Neuron (in vitro differentiated cells): ENCODE data around the gene FNDC1.
A peak's percentile ranks its signal among the peaks of the same experiment; 100 is the strongest.

Source experiments
- H2AFZ ChIP-seq: one replicate; pipeline ENCODE4 v1.6.1; 2013; ENCODE audit warnings: low read depth, mild to moderate bottlenecking, inconsistent platforms, low read length, moderate library complexity
- H3K27me3 ChIP-seq: one replicate; pipeline ENCODE4 v1.6.1; 2013; ENCODE audit warnings: low read length; ENCODE audit not compliant: insufficient read depth
- H3K36me3 ChIP-seq: one replicate; pipeline ENCODE4 v1.6.1; 2013; ENCODE audit warnings: low read length; ENCODE audit not compliant: insufficient read depth
- H3K4me1 ChIP-seq: one replicate; pipeline ENCODE4 v1.6.1; 2013; ENCODE audit warnings: low read length; ENCODE audit not compliant: insufficient read depth
- H3K4me3 ChIP-seq: 2 replicates; pipeline ENCODE4 v1.5.1; 2013; ENCODE audit warnings: mild to moderate bottlenecking, low read length, moderate library complexity
- H3K9me3 ChIP-seq: one replicate; pipeline ENCODE4 v1.6.1; 2013; ENCODE audit warnings: low read length

The FNDC1 gene

DNA sequence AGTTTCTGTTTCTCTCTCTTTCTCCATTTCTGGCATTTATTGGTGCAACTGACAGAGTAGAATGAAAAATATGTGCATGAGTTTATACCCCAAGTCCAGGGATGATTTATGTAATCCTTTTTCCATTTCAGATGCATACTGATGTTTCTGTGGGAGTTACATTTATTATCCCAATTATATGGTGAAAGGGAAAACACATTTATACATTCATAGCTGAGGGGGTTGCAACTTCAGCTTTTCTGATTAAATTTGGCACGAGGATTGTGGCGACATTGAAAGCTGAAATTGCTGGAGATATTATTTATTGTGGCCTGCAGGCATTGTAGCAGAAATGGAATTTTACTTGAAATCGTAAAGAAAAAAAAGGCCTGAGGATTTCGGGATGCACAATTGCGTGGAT is 31.5 kb upstream of the FNDC1 start:
- H3K4me3 ChIP-seq: no peak overlapping the region
- H3K9me3 ChIP-seq: no peaks in the 10 kb centered on the region
- H3K4me1 ChIP-seq: no peaks in the 10 kb centered on the region
- H3K36me3 ChIP-seq: no peaks in the 10 kb centered on the region
- H2AFZ ChIP-seq: no peak overlapping the region
- H3K27me3 ChIP-seq: no peaks in the 10 kb centered on the region

DNA sequence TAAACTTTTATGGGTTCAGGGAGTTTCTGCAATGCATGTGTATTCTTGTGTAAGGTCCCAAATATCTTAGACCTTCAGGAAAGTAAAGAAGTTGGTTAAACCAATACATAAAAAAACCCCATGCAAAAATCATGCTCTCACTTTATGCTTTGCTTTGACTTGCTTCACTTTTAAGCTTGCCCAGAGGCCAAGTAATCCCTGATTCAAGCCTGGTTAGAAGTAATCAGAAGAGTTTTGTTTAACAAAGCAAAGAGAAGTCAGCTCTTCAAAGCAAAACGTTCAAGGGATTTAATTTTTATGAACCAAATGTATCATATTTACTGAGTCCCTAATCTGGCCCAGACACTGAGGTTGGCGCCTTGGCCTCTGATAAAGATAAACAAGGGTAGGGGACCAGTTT is 26.7 kb upstream of the FNDC1 start:
- Histone ChIP-seq H2AFZ (no peak overlapping the region), H3K27me3 (peaks cover 2% of the 10 kb centered on the region), H3K36me3 (no peaks in the 10 kb centered on the region), H3K9me3 (no peaks in the 10 kb centered on the region), H3K4me1 (no peaks in the 10 kb centered on the region), H3K4me3 (no peak overlapping the region)

DNA sequence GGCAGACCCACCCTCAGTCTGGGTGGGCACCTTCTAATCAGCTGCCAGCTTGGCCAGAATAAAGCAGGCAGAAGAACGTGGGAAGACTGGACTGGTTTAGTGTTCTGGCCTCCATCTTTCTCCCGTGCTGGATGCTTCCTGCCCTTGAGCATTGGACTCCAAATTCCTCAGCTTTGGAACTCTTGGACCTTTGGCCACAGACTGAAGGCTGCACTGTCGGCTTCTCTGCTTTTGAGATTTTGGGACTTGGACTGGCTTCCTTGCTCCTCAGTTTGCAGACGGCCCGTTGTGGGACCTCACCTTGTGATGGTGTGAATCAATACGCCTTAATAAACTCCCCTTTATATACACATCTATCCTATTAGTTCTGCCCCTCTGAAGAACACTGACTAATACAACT is 20.6 kb upstream of the FNDC1 start:
- Histone ChIP-seq H2AFZ (no peak overlapping the region), H3K4me1 (peaks cover 10% of the 10 kb centered on the region), H3K36me3 (no peaks in the 10 kb centered on the region)

DNA sequence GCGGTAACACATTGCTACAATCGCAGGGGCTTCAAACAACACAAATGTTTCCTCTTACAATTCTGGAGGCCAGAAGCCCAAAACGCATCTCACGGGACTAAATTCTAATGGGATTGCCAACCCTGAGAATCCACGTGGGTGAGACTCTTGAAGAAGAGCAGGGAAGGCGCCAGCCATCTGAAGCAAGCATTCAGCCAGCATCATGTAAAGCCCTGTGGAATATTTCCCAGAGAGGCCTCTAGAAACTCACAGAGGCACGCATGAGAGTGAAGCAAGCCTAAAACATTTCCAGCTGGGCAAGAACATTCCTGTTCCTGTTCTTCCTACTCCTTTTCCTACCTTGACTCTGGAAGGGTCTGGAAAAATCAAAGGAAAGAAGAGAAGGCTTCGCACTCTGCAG is 19.6 kb upstream of the FNDC1 start:
- H3K27me3 ChIP-seq: no peaks in the 10 kb centered on the region
- H3K4me3 ChIP-seq: no peak overlapping the region
- no peak overlapping the region for H2AFZ ChIP-seq
- H3K36me3 ChIP-seq: no peaks in the 10 kb centered on the region
- peaks cover 10% of the 10 kb centered on the region for H3K4me1 ChIP-seq
- H3K9me3 ChIP-seq: no peaks in the 10 kb centered on the region

More for the DNA sequence above, 20.6 kb upstream of the FNDC1 start:
- H3K4me3 ChIP-seq: no peak overlapping the region
- H3K27me3 ChIP-seq: no peaks in the 10 kb centered on the region
- H3K9me3 ChIP-seq: no peaks in the 10 kb centered on the region

DNA sequence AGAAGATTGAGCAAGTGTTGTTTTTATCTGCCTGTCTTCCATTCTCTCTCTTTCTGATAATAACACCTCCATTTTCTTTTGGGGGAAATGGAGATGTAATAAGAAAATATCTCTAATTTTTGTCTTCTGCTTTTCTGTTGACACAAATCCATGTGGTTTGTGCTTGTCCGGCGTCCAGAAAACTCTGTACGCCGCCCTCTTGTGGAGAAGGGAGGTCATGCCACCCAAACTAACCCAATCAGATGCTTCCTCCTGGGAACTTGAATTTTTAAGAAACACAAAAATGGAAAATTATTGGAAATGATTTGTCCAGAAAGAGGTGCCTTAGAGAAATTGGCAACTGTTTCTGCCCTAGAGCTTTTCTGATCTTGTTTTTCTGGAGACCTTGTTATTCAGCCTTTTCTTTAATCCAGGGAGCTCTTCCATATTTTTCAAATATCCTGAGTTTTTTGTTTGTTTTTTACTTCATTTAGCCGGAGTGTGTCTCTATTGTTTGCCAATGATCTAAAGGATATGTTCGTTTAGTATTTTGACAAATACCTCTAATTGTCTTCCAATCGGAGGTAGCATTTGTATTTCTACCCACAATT is 17.8 kb upstream of the FNDC1 start:
- no peaks in the 10 kb centered on the region for H3K27me3 ChIP-seq
- H3K9me3 ChIP-seq: no peaks in the 10 kb centered on the region
- H3K36me3 ChIP-seq: no peaks in the 10 kb centered on the region
- no peak overlapping the region for H2AFZ ChIP-seq
- peaks cover 10% of the 10 kb centered on the region for H3K4me1 ChIP-seq
- no peak overlapping the region for H3K4me3 ChIP-seq

DNA sequence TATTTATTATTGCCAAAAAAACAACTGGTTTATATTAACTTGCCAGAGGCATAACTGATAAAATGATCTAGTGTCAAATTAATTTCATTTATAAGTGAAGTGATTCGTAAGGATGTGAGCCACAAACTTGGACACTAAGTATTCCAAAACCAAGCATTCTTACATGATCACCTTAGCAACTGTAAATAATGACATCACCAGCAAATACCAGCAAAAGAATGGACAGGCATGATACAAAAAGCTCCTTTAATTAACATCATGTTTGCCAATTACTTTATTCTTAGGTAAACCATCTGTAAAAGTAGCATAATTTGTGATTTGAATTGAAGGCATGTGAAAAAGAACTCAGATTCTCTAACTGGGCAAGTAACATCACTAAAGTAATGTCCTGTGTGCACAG is 17.2 kb upstream of the FNDC1 start:
- Histone ChIP-seq H3K4me1 (peaks cover 10% of the 10 kb centered on the region), H3K27me3 (no peaks in the 10 kb centered on the region), H2AFZ (no peak overlapping the region), H3K36me3 (no peaks in the 10 kb centered on the region), H3K9me3 (no peaks in the 10 kb centered on the region), H3K4me3 (no peak overlapping the region)

DNA sequence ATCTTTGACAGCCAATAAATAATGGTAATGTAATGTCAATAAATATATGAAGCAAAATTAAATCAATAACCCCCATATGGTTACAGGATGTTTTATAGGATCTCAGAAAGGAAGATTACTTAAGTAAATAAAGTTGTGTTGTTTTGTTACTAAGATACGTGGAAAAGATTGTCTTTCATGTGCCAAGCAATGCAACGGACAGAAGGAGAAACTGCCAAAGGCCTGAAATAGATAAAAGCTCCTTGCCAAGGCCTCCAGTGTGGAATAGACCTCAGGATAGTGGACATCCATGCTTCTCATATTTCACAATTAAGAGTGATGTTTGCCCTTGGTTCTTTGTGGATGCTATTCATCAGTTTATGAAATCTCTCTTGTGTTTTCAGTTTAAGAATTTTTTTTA is 16.4 kb upstream of the FNDC1 start:
- no peaks in the 10 kb centered on the region for H3K36me3 ChIP-seq
- H3K4me3 ChIP-seq: no peak overlapping the region
- no peak overlapping the region for H2AFZ ChIP-seq
- H3K27me3 ChIP-seq: no peaks in the 10 kb centered on the region
- no peaks in the 10 kb centered on the region for H3K9me3 ChIP-seq
- peaks cover 10% of the 10 kb centered on the region for H3K4me1 ChIP-seq

DNA sequence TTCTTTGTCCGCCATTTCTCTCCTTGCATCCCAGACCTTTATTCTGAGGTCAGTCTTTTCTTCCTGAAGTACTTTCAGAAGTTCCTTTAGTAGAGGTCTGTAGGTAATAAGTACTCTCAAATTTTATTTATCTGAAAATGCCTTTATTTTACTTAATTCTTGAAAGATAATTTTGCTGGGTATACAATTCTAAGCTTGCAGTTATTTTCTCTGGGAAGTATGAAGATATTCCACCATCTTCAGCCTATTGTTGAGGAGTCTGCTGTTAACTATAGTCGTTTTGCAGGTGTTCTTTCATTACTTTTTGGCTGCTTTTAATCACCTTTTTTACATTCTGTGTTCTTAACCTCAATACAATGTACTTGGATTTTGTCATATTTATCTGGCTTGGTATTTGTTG is 13.5 kb upstream of the FNDC1 start:
- Histone ChIP-seq H3K4me1 (peaks cover 10% of the 10 kb centered on the region), H3K4me3 (no peak overlapping the region), H3K27me3 (no peaks in the 10 kb centered on the region), H3K36me3 (no peaks in the 10 kb centered on the region), H3K9me3 (no peaks in the 10 kb centered on the region), H2AFZ (no peak overlapping the region)

DNA sequence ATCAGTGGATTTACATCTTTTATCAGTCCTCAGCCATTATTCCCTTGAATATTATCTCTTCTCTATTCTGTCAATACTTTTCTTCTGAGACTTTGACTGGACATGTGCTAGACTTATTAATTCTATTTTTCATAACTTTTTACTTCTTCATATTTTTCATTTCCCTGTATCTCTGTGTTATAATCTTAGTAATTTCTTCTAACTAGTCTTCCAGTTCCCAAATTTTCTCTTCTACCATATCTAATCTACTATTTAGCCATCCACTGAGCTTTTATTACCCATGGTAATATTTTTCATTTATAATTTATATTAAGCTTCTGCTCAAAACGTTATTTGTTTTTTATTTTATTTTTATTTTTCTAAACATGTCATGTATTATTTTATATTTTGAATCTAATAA is 13.1 kb upstream of the FNDC1 start:
- no peak overlapping the region for H2AFZ ChIP-seq
- no peaks in the 10 kb centered on the region for H3K36me3 ChIP-seq
- peaks cover 10% of the 10 kb centered on the region for H3K4me1 ChIP-seq
- H3K27me3 ChIP-seq: no peaks in the 10 kb centered on the region
- H3K9me3 ChIP-seq: no peaks in the 10 kb centered on the region
- H3K4me3 ChIP-seq: no peak overlapping the region

DNA sequence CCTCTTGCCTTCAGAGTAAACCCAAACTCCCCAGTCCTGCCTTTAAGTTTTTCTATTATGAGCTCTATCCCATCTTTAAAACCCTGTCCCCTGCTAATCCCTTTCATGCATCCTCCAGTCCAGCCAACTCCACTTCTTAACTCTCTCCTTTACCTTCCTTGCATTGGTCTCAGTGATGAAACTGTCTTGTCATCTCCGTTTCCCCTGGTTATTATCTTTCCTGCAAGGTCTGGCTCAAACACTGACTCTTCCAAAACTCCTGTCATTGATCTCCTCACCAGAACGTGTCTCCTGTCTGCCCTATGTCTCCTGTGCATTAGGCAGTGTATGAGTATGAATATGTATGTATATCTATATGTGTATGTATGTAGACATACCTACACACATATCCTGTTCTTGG is 11.8 kb upstream of the FNDC1 start:
- Histone ChIP-seq H3K36me3 (no peaks in the 10 kb centered on the region), H3K4me3 (no peak overlapping the region)

DNA sequence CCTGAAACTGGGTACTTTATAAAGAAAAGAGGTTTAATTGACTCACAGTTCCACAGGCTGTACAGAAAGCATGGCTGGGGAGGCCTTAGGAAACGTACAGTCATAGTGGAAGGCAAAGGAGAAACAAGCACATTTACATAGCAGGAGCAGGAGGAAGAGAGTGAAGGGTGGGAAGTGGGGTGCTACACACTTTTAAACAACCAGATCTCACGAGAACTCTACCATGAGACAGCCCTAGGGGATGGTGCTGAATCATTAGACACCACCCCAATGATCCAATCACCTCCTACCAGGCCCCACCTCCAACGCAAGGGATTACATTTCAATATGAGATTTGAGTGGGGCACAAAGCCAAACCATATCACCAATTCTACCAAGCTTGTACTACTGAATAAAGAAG is 7.4 kb upstream of the FNDC1 start:
- Histone ChIP-seq H3K9me3 (no peaks in the 10 kb centered on the region), H3K4me1 (no peaks in the 10 kb centered on the region), H3K27me3 (peaks cover 19% of the 10 kb centered on the region), H3K4me3 (no peak overlapping the region), H2AFZ (no peak overlapping the region), H3K36me3 (no peaks in the 10 kb centered on the region)

More for the DNA sequence above, 11.8 kb upstream of the FNDC1 start:
- peaks cover 1% of the 10 kb centered on the region for H3K4me1 ChIP-seq
- no peaks in the 10 kb centered on the region for H3K27me3 ChIP-seq
- H3K9me3 ChIP-seq: no peaks in the 10 kb centered on the region
- no peak overlapping the region for H2AFZ ChIP-seq

DNA sequence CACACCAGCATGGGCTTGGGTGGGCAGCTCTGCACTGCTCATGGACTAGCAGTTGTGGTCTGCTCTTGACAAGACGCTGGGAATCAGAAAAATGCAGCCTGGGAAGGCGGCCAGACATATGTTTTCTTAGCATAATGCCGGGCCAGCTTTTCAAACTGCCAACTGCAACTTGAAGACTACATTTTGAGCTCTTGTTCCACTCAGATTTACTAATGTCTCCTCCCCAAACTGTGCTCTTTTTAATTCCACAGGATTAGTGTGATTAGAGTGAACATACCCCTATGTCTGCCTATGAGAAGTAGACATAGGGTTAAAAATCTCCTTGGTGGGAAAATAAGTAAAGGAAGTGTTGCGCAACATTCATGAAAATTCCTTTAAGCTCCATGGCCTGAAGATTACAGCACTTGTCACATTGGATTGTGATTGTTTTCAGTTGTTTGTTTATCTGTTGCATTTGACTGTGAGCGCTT is 5.3 kb upstream of the FNDC1 start:
- Histone ChIP-seq H2AFZ (no peak overlapping the region), H3K27me3 (peaks cover 40% of the 10 kb centered on the region), H3K4me3 (no peak overlapping the region), H3K9me3 (peaks cover 2% of the 10 kb centered on the region), H3K36me3 (no peaks in the 10 kb centered on the region), H3K4me1 (no peaks in the 10 kb centered on the region)

DNA sequence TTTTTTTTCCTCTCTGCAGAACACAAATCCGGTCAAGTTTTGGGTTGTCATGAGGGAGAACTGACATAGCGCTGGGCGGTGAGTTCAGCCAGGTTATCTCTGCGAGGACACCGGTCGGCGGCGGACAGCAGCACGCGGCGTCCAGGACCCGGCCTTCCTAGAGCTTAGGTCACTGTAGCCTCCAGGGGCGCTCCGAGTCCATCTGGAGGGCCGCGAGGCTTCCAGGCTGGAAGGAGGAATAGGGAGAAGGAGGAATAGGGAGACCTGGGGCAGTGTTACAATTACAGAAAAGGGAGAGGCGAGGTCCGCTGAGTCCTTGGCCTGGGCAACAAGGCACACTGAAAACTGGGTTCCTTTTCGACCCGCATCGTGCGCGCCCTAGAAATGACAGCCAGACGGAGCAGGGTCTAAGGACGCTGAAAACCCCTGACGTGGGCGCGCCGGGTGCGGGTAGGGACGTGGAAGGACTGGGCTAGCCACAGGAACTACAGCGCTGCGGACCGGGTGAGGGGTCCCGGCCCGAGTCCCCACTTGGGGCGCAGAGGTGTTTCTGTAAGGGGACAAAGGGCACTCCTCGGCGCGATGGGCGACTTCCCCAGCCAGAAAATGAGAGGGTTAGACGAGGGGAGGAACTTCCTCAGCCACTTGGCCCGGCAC is 536 bp upstream of the FNDC1 start:
- Histone ChIP-seq H3K27me3 (peaks cover 82% of the 10 kb centered on the region), H3K36me3 (no peaks in the 10 kb centered on the region), H3K4me1 (no peaks in the 10 kb centered on the region), H3K4me3 (no peak overlapping the region), H2AFZ (peak overlapping the region; percentile 26), H3K9me3 (peaks cover 2% of the 10 kb centered on the region)
